Measurements from ENCODE around the gene TAS2R50.
"Not testable (repeated sequence)": the region's sequence is repeated elsewhere in the genome, so short reads cannot be mapped to it uniquely, and the experiment has no call there.

Gene TAS2R50, protein sequence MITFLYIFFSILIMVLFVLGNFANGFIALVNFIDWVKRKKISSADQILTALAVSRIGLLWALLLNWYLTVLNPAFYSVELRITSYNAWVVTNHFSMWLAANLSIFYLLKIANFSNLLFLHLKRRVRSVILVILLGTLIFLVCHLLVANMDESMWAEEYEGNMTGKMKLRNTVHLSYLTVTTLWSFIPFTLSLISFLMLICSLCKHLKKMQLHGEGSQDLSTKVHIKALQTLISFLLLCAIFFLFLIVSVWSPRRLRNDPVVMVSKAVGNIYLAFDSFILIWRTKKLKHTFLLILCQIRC

DNA sequence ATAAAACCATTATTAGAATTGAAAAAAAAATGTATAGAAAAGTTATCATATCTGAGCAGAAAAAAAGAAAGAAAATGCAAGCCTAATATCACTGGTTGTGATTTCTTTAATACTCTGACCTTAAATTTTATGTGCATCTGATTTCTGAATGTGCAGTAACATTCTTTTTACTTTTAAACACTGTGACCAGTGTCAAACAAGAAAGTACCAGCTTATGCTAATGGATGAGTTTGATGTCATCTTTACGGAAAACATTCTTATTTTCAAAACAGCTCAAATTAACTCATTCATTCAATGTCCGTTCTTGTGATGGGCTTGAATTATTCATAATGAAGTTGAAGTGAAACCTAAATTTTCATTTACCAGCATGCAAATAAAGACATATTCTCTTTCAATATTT is at the start of gene TAS2R50:
Gene TAS2R50, minus strand, starts transcription at position 101 of the 400 bp plus-strand sequence. Its CDS starts 52 bp downstream, at position 49.
- no peak for DNase-seq (ENCODE audit: low spot score)

DNA sequence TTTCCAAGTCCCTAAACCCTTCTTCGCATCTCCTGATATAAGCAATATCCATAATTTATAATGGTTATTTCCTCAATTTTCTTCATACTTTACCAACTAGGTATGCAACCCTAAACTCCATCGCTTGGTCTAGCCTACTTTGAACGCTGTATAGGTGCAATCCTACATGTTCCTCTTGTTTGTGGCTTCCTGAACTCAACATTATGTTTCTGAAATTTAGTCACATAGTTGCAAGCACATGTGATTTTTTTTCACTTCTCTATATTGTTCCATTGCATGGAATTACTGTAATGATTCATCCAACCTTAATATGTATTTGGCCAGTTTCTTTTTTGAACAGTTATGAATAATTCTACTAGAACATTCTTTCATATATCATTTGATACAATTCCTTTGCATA is 47.2 kb upstream of the TAS2R50 start:
- DNase-seq (ENCODE audit: low spot score), result not testable (repeated sequence)

DNA sequence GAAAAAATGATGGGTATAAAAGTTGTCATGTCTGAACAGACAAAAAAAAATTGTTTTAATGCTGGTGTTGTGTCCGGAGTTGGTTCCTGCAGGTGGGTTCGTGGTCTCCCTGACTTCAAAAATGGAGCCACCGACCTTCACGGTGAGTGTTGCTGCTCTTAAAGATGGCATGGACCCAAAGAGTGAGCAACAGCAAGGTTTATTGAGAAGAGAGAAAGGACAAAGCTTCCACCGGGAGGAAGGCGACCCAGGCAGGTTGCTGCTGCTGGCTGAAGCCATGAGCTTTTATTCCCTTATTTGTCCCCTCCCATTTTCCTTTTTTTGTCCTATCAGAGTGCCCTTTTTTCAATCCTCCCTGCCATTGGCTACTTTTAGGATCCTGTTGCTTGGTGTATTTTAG is 44.6 kb upstream of the TAS2R50 start, which contains the start of gene TAS2R31:
Gene TAS2R31, minus strand, starts transcription at position 101 of the 400 bp plus-strand sequence. Its CDS starts 72 bp downstream, at position 29.
- no peak for DNase-seq (ENCODE audit: low spot score)

DNA sequence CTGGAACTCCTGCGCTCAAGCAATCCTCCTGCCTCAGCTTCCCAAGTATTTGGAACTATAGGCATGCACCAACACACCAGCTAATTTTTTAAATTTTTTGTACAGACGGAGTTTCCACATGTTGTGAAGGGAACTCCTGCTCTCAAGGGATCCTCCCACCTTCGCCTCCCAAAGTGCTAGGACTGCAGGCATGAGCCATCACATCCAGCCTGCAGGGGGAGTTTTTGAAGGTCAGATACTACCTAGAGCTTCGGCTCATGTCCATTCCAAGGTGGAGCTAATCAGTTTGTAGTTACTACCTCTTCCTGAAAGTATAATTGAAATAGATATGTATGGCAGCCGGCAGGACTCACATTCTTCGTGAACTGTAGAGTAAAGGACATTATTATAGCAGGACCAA is 39.4 kb upstream of the TAS2R50 start:
- no peak for DNase-seq (ENCODE audit: low spot score)

DNA sequence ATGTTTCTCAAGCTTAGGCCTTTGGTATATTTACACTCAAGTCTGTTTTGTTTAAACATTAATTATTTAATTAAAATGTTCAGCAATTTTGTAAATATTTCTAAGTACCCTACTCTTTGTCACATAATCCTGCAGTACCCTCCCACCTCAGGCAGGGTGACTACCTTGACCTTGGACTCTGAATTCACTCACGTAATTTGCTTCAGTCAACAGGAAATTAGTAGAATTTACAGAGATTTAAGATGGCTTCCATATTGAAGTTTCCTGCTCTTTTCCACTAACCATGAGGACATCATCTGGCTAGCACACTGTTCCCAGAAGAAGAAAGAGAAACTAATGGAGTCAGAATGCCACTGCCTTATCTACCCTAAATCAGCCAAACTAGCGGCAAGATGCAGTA is 36.7 kb upstream of the TAS2R50 start:
- DNase-seq (ENCODE audit: low spot score), result no peak

DNA sequence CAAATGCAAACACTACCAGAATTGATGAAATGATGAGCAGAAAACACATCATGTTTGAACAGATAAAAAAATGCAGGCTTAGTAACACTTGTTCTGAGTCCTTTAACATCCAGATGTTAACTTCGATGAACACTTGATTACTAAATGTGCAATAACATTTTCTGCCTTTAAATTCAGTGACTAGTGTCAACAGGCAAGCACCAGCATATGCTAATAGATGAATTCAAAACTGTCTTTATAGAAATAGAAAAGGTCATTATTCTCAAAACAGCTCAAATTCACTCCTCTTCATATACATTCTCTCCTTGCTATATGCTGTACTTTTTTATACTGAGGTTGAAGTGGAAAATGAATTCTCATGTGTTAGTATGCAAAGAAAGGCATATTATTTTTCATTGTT is 35.8 kb upstream of the TAS2R50 start, which contains the start of gene TAS2R19:
Gene TAS2R19, minus strand, starts transcription at position 101 of the 400 bp plus-strand sequence. Its CDS starts 49 bp downstream, at position 52.
- DNase-seq (ENCODE audit: low spot score), result no peak

DNA sequence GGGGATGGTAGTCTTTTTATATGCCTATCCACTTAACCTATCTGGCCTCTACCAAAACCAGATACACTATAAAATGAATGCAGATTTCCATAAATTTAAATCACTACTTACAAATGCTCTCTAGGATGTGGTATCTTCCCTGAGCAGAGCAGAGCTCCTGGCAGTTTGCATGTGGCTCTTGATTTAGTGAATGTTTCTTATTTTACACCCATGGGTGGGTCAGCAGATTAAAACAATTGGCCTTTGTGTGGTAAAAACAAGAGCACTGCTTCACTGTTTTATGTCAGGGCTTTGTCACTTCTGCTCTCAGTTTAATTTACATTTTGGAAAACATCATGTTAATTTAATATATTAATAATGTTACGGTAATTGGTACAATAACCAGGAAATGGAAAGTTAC is 30.2 kb upstream of the TAS2R50 start:
- DNase-seq (ENCODE audit: low spot score), result no peak

DNA sequence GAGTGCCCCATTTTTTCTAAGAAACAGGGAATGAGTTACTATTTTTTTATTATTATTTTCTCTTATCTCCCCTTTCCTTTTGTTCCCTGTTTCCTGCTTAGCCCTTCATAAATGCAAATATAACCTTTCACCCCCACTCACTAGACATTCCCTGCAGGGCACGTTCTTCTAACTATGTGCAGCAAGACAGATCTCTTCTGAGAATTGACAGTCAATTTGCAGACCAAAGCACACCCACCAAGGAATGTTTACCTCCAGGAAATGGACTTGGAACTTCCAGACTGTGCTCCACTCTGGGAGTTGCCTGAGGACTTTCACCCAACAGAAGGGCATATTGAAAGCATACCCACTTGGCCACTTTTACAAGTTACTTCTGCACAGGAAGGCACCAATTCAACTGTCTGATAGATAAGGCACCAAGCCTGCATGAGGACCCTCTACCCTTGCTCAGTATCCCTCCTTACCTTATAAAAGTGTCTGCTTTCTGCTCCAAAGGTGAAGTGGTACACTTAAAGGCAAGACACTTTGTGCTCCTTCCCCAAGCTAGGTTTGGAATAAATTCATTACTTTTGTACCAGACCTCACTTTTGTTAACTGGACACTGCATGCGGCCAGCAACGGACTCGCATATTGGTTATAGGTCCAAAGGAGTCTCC is 29.2 kb upstream of the TAS2R50 start:
- DNase-seq (ENCODE audit: low spot score), result no peak

DNA sequence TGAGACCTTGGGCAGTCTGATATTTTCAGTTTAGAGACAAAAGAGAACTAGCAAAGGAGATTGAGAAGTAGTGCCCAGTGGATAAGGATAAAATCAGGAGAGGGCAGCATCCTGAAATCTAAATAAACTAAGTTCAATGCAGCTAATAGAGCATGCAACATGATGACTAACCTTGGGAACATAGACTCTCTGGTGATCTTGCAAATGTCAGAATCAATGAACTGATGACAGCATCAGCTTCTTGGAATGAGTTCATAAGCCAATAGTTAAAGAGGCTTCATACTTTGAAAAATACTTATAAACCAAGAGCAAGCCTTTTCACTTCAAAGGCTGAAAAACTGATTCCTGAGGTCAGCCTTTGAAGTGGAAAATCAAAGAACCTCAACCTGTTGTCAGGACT is 27.5 kb upstream of the TAS2R50 start:
- DNase-seq (ENCODE audit: low spot score), result no peak

DNA sequence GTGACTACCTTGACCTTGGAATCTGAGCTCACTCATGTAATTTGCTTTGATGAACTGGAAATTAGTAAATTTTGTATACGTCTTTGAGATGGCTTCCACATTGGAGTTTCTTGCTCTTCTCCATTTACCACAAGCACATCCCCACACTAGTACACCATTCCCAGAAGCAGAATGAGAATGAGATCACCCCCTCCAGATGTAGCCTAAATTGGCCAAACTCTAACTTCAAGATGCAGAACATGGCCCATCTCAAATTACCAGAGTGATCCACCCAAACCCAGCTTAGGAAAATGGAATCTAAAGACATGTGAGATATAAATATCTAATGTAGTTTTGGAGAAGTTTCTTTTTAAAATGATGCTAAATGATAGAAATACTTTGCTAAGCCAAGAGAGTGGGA is 20.9 kb upstream of the TAS2R50 start:
- no peak for DNase-seq (ENCODE audit: low spot score)

DNA sequence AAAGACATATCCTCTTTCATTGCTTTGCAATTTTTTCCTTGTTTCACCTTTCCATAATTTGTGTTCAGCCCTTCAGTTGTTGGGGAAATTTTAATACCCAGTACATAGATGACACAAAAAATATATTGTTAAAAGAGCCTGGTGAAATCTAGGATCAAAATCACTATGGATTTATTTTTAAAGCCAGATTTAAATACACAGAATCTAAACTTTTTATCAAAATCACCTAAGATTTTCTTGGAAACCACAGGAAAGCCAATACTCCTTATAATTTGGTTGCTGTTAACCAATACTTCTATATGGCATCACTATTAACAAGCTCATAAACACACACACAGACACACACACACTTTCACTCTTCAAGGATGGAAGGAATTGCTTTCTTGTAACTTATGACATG is 11.5 kb upstream of the TAS2R50 start, which contains the start of gene TAS2R20:
Gene TAS2R20, minus strand, starts transcription at position 101 of the 400 bp plus-strand sequence. CDS start 429 bp downstream, outside the sequence.
- DNase-seq (ENCODE audit: low spot score), result no peak

DNA sequence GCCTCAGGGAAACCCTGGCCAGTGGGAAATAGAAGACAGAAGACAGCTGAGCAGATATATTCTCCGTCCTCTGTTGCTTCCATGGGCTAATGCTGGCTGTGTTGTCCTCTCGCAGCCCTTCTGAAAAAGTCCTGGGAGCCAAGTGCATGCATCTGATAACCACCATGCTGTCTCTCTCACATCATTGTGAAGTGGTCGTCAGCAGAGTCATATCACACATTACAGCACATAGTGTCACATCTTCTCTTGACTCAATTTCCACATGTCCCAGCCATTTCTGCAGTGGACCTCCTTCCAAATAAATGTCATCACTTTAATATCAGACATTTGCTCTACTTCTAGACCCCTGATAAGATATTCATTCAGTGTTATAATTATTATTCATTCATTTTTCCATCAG is 7.6 kb upstream of the TAS2R50 start:
- no peak for DNase-seq (ENCODE audit: low spot score)

DNA sequence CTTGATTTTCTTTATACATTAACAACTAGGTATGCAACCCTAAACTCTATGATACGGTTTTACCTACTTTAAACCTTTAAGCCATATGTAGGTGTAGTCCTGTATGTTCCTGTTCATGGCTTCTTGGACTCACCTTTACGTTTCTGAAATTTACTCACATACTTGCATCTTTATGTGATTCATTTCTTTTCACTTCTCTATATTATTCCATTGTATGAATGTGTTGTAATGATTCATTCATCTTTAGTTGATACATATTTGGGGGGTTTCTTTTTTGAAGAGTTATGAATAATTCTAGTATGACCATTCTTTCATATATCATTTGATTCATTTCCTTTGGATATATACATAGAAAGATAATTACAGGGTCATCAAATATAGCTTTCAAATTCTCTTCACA is 2.4 kb upstream of the TAS2R50 start:
- no peak for DNase-seq (ENCODE audit: low spot score)

DNA sequence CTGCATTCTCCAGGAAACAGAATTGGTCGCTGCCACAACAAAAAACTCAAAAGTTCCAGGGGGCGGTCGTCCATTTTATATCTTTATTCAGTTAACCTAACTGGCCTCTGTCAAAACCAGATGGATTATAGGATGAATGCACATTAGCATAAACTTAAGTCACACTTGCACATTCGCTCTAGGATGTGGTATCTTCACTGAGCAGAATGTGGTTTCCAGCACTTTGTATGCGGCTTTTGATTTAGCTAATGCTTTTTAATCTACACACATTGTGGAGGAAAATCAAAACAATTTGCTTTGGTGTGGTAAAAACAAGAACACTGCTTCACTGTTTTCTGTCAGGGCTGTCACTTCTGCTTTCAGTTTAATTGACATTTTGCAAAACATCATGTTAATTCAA is 4.5 kb downstream of the TAS2R50 start:
- DNase-seq (ENCODE audit: low spot score), result no peak

DNA sequence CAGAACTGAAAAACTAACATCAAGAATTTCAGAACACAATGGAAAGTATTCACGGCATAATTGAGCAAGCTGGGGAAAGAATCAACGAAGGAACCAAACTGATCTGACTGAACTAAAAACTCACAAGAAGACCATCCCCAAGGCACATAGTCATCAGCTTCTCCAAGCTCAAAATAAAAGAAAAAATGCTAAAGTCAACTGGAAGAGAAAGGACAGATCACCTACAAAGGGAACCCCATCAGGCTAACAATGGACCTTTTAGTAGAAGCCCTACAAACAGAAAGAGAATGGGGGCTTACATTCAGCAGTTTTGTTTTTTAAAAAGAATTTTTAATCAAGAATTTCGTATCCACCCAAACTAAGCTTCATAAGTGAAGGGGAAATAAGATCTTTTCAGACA is 11.7 kb downstream of the TAS2R50 start:
- DNase-seq (ENCODE audit: low spot score), result no peak

DNA sequence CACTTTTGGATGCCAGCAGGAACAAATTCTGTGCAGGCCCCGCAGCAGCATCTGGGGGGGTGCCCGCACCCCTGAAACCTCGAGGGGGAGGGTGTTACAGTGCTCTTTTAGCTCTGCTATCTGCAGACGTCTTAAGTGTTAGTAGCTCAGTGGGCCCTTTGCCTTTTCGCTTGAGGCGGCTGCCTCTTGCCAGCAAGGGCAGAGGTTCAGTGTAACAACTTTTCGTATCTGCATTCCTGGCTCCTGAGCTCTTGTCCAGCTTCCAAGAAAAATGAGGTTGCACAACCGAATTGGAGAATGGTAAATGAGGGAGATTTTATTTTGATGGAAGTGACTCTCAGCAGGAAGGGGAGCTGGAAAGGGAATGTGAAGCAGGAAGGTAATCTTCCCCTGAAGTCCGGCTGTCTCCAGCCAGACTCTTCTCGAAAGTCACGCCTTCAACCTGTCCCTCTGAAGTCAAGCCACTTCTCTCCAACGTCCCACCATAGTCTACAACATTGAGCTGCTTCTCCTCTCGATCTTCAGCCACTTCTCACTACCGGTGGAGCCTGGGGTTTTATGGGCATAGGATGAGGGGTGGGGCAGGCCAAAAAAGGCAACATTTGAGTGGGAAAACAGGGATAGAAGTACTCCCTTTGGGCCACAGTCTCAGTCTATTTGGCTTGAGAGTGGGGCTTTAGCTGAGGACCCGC is 17.8 kb downstream of the TAS2R50 start:
- DNase-seq (ENCODE audit: low spot score), result no peak

DNA sequence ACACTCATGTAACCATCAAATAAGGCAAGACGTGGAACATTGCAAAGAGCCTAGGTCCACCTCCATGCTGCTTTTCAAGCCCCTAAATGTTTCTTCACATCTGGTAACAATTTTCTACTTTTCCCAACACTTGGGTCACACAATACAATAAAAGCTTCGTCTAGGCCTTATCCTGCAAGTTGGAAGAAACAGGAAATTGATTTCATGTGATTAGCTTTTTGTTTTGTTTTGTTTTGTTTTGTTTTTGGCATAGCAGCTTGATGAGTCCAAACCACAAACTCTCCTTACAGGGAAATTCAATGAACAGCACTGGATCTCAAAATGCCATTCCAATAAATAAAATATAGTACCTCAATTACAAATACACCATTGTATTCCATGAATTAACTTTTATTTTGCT is 19.3 kb downstream of the TAS2R50 start:
- DNase-seq (ENCODE audit: low spot score), result no peak

DNA sequence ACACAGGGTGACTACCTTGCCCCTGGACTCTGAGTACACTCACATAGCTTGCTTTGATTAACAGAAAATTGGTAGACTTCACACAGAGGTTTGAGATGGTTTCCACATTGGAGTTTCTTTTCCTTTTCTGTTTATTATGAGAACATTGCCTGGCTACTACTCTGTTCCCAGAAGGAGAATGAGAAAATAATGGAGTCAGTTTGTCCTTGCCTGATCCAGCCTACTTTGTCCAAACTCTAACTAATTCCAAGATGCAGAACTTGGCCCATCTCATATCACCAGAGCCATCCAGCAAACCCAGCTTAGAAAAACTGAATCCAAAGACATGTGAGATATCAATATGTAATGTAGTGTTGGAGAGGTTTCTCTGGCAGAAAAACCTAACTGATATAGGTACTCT is 20.4 kb downstream of the TAS2R50 start:
- no peak for DNase-seq (ENCODE audit: low spot score)

DNA sequence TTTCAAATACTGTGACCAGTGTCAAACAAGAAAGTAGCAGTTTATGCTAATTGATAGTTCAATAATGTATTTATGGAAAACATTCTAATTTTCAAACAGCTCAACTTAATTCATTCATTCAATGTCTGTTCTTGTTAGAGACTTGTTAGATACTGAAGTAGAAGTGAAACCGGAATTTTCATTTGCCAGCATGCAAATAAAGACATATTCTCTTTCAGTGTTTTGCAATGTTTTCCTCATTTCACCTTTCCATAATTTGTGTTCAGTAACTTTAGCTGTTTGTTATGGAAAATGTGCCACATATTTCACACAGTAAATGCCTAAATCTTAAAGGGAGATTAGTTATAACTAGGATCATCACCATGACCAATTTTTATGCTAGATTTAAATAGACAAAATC is 21.2 kb downstream of the TAS2R50 start:
- no peak for DNase-seq (ENCODE audit: low spot score)

DNA sequence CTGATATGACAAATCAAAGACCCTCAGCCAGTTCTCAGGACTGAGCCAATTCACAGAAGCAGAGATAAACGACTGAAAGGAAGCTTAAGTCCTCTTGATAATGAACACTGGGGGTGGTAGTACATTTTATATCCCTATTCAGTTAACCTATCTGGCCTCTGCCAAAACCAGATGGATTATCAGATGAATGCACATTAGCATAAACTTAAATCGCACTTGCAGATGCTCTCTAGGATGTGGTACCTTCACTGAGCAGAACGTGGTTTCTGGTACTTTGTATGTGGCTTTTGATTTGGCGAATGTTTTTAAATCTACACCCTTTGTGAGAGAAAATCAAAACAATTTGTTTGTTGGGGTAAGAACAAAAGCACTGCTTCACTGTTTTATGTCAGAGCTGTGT is 26.5 kb downstream of the TAS2R50 start:
- no peak for DNase-seq (ENCODE audit: low spot score)

DNA sequence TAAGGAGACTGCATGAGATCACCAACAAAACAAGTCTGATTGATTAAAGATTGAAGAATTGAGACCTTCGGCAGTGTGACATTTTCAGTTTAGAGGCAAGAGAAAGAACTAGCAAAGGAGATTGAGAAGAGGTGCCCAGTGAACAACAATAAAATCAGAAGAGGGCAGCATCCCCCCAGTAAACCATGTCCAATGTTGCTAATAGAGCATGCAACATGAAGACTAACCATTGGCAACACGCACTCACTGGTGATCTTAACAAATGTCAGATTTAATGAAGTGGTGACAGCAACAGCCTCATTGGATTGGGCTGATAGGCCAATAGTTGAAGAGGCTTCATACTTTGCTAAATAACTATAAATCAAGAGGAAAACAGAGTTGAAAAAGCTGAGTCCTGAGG is 26.9 kb downstream of the TAS2R50 start:
- no peak for DNase-seq (ENCODE audit: low spot score)

DNA sequence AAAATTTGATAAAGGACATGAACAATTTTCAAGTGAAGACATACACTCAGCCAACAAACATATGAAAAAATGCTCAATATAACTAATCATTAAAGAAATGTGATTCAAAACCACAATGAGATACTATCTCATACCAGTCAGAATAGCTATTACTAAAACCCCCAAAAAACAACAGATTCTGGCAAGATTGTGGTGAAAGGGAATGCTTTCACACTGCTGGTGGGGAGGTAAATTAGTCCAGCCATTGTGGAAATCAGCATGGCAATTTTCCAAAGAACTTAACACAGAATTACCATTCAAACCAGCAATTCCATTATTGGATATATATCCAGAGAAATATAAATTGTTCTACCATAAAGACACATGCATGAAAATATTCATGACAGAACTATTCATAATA is 29.0 kb downstream of the TAS2R50 start:
- DNase-seq (ENCODE audit: low spot score), result no peak

DNA sequence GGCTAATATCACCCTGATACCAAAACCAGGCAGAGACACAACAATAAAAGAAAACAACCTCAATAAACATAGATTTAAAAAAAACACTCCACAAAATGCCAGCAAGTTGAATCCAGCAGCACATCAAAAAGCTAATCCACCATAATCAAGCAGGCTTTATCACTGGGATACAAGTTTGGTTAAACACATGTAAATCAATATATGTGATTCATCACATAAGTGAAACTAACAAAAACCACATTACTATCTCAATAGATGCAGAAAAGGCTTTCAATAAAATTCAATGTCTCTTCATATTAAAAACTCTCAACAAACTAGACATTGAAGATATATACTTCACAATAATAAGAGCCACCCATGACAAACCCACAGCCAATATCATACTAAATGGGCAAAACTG is 30.6 kb downstream of the TAS2R50 start:
- DNase-seq (ENCODE audit: low spot score), result no peak

Measured in ecto neural progenitor cell (in vitro differentiated cells).